ENCODE data around the gene PLA2G2C. TPM values are rescaled to one million over a fixed set of nuclear protein-coding genes. Genes with fewer than 3 reads are reported as not detected.
A peak's percentile ranks its signal among the peaks of the same experiment; 100 is the strongest.
"Not testable (repeated sequence)": the region's sequence is repeated elsewhere in the genome, so short reads cannot be mapped to it uniquely, and the experiment has no call there.

The PLA2G2C gene
- under 1 TPM in 1 of 3 donors, not detected in 2; 0.33 TPM for total RNA-seq

GRCh38 chr1:20185834-20186782, at the start of gene PLA2G2C, which contains the start of gene UBXN10:
Gene PLA2G2C (minus strand): TSS chr1:20186518. CDS start chr1:20177363, 9,155 bp downstream.
Gene UBXN10 (plus strand): TSS chr1:20186096. CDS start chr1:20190562, 4,466 bp downstream.
- TF ChIP-seq POLR2AphosphoS5 (IDR thresholded peaks at IDR 0.05) (no peak), POLR2A (IDR thresholded peaks at IDR 0.05) (no peak), CTCF (IDR thresholded peaks at IDR 0.05) (no peak)
- Histone ChIP-seq H3K27me3 (no peaks in the 10 kb centered on the region), H3K9me3 (no peaks in the 10 kb centered on the region), H3K4me1 (peaks cover 0 to 8% of the 10 kb centered on the region in 2 donors), H3K36me3 (no peaks in the 10 kb centered on the region), H3K4me3 (peak within 1 kb of the TSS; percentile 40 to 72 (median 60)), H3K27ac (peak within 1 kb of the TSS; percentile 66 to 85)
- DNase-seq (ENCODE audit: low spot score in 2 of 2) = peak; percentile 45 to 67
- intact Hi-C loops (cut with DNase I; ENCODE audit: low total_unique reads) = no loop called here

GRCh38 chr1:20234788-20235535, 48.6 kb upstream of the PLA2G2C start:
- TF ChIP-seq POLR2A (IDR thresholded peaks at IDR 0.05) (no peak), CTCF (IDR thresholded peaks at IDR 0.05) (no peak), POLR2AphosphoS5 (IDR thresholded peaks at IDR 0.05) (no peak)
- intact Hi-C loops (cut with DNase I; ENCODE audit: low total_unique reads) = no loop called here
- H3K4me3 ChIP-seq = no peak overlapping the region
- H3K4me1 ChIP-seq = peaks cover 0 to 4% of the 10 kb centered on the region in 2 donors
- no peaks in the 10 kb centered on the region for H3K27me3 ChIP-seq
- no peaks in the 10 kb centered on the region for H3K36me3 ChIP-seq
- no peak for DNase-seq (ENCODE audit: low spot score in 2 of 2)
- no peaks in the 10 kb centered on the region for H3K9me3 ChIP-seq
- no peak overlapping the region for H3K27ac ChIP-seq

GRCh38 chr1:20233866-20234265, 47.5 kb upstream of the PLA2G2C start:
- no peak for DNase-seq (ENCODE audit: low spot score in 2 of 2)
- no peaks in the 10 kb centered on the region for H3K36me3 ChIP-seq
- H3K4me3 ChIP-seq = no peak overlapping the region
- no peak overlapping the region for H3K27ac ChIP-seq
- H3K27me3 ChIP-seq = no peaks in the 10 kb centered on the region
- no peaks in the 10 kb centered on the region for H3K9me3 ChIP-seq
- H3K4me1 ChIP-seq = peaks cover 0 to 4% of the 10 kb centered on the region in 2 donors
- TF ChIP-seq CTCF (IDR thresholded peaks at IDR 0.05) = no peak
- TF ChIP-seq POLR2A (IDR thresholded peaks at IDR 0.05) = no peak
- no peak for TF ChIP-seq POLR2AphosphoS5 (IDR thresholded peaks at IDR 0.05)
- intact Hi-C loops (cut with DNase I; ENCODE audit: low total_unique reads) = no loop called here

- Histone ChIP-seq H3K9me3 (no peaks in the 10 kb centered on the region), H3K36me3 (no peaks in the 10 kb centered on the region), H3K27me3 (no peaks in the 10 kb centered on the region), H3K4me1 (peaks cover 0 to 4% of the 10 kb centered on the region in 2 donors), H3K27ac (no peak overlapping the region), H3K4me3 (no peak overlapping the region)
- TF ChIP-seq POLR2AphosphoS5 (IDR thresholded peaks at IDR 0.05) = no peak
- TF ChIP-seq CTCF (IDR thresholded peaks at IDR 0.05) = no peak
- no peak for TF ChIP-seq POLR2A (IDR thresholded peaks at IDR 0.05)
- no peak for DNase-seq (ENCODE audit: low spot score in 2 of 2)
- intact Hi-C loops (cut with DNase I; ENCODE audit: low total_unique reads) = no loop called here
Observed at GRCh38 chr1:20233394-20233793, 47.1 kb upstream of the PLA2G2C start.

GRCh38 chr1:20232564-20232963, 46.2 kb upstream of the PLA2G2C start:
- H3K4me3 ChIP-seq; intact Hi-C loops (cut with DNase I; ENCODE audit: low total_unique reads); H3K27me3 ChIP-seq: not testable (repeated sequence)

More at GRCh38 chr1:20232564-20232963, 46.2 kb upstream of the PLA2G2C start:
- not testable (repeated sequence) for H3K36me3 ChIP-seq; H3K27ac ChIP-seq; DNase-seq (ENCODE audit: low spot score in 2 of 2); H3K9me3 ChIP-seq; H3K4me1 ChIP-seq
